ENCODE results near the gene ULBP1. TPM values are rescaled to one million over a fixed set of nuclear protein-coding genes. Genes with fewer than 3 reads are reported as not detected.
A peak's percentile ranks its signal among the peaks of the same experiment; 100 is the strongest.
"Not testable (repeated sequence)": the region's sequence is repeated elsewhere in the genome, so short reads cannot be mapped to it uniquely, and the experiment has no call there.

Gene ULBP1
- total RNA-seq, 4 donors from 2014 or later: 0.33 to 0.46 TPM; not detected in 2

DNA sequence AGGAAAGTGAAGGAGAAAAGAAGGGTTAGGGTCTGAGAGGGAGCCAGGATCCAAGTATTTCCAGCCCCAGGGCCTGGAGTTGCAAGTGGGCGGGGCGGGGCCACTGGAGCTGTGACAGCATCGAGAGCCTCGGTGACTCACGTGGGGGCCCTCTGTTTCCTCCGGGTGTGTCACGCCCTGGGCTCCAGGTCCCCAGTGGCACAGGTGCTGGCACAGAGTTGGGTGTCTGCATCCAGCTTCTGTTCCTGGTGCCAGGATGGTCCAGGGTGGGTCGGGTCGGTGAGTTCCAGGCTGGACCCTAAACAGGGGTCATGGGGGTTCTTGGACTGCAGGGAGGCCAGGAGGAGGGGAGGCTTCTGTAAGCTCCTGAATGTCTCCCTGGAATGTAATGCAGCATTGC lies 44.8 kb downstream of the ULBP1 start:
- 47 to 59% methylated on average over 9 of the region's 9 CpGs for WGBS, 2 donors
- no peak for TF ChIP-seq POLR2A (IDR thresholded peaks at IDR 0.05)
- TF ChIP-seq, protein P1, sequence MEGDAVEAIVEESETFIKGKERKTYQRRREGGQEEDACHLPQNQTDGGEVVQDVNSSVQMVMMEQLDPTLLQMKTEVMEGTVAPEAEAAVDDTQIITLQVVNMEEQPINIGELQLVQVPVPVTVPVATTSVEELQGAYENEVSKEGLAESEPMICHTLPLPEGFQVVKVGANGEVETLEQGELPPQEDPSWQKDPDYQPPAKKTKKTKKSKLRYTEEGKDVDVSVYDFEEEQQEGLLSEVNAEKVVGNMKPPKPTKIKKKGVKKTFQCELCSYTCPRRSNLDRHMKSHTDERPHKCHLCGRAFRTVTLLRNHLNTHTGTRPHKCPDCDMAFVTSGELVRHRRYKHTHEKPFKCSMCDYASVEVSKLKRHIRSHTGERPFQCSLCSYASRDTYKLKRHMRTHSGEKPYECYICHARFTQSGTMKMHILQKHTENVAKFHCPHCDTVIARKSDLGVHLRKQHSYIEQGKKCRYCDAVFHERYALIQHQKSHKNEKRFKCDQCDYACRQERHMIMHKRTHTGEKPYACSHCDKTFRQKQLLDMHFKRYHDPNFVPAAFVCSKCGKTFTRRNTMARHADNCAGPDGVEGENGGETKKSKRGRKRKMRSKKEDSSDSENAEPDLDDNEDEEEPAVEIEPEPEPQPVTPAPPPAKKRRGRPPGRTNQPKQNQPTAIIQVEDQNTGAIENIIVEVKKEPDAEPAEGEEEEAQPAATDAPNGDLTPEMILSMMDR (IDR thresholded peaks at IDR 0.05): no peak
- Histone ChIP-seq H3K36me3 (no peaks in the 10 kb centered on the region), H3K4me3 (replicated peaks in 1 of 3) (no peak overlapping the region), H3K27me3 (no peaks in the 10 kb centered on the region), H3K9me3 (no peaks in the 10 kb centered on the region), H3K27ac (no peak overlapping the region), H3K4me1 (peaks cover 0 to 6% of the 10 kb centered on the region in 2 donors)
- DNase-seq: no peak
- intact Hi-C loops (cut with DNase I): loop anchor here (10.0 kb wide), 1 partner anchor 164 kb away; no protein-coding TSS in a partner anchor

DNA sequence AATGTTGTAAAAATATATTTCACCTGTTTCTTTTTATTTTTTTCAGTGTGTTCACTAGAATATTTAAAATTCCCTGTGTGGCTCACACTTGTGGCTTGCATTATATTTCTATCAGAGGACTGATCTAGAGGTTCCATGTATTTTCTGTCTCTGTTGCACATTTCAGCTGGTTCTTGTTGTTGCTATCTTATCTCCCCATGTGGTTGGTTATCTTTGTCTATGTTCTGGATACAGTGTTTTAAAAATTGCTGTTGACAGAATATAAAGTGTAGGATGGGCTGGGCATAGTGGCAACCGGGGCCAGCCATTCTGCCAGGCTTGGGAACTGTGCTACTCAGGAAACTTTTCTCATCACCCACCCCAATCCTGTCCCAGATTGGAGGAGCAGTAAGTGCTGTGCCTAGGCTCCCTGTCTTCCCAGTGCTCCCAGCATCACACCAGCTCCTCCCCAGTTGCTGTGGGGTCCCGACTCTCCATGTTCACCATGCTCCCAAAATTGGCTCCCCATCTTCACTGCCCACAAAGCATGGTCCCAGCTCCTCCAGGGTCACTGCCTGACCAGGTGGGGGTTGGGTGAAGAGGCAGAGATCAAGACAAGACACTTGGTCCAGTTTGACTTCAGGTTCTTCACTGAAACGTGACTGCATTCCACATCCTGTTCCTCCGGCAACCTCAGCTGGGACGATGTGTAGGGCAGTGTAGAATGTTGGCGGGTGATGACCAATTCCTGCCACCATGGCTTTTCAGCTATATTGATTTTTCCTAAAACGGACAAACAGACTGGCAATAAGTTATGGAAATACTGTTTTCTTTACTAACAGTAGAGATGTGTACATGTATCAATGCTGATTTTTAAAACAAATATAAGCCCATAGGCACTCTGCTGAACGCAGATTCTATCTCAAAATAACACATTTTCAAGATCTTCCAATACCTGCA lies 49.4 kb downstream of the ULBP1 start:
- intact Hi-C loops (cut with DNase I): loop anchor here (10.0 kb wide), 1 partner anchor 188 kb away; no protein-coding TSS in a partner anchor

DNA sequence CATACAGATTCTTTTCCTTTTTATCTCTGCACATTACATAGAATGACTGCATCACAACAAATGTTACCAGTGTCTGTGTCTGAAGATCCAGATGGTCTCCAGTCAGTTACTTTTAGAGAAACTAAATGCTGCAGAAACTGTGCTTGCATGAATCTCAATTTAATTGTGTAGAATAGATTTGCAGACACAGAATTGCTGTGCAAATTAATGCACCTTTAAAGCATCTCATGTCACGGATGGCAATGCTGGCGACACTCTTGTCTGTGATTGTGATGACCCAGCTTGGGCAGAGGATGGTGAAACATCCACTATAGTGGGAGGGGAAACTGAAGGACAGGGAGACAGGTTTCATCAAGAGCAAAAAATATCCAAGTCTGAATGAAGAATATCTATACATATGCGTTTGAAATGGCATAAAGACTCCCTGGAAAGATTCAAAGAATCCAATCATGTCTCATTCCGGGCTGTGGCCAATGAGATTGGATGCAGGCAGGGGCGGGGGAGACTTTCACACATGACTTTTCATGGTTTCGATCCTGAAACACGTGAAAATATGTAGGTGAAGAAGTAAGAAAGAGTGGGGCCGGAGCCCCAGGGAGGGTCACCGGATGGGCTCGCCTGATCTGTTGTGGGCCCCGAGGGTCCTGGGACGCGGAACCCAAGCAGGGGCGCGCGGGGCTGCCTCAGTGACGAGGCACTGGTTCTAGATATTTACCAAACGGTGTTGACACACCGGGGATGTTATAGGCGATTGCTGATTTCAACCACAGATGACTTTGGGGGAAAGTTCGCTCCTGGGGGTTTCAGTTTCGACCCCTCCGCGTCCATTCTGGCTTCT lies 50.3 kb downstream of the ULBP1 start:
- intact Hi-C loops (cut with DNase I): loop anchor here (10.0 kb wide), 1 partner anchor 189 kb away; no protein-coding TSS in a partner anchor
- H3K4me3 ChIP-seq (replicated peaks in 1 of 3): not testable (repeated sequence)

More for the DNA sequence above, 49.4 kb downstream of the ULBP1 start:
- 61 to 63% methylated on average over 8 of the region's 8 CpGs for WGBS, 2 donors
- H3K27ac ChIP-seq; H3K27me3 ChIP-seq; H3K4me1 ChIP-seq; H3K36me3 ChIP-seq; H3K9me3 ChIP-seq; H3K4me3 ChIP-seq (replicated peaks in 1 of 3); DNase-seq: not testable (repeated sequence)

DNA sequence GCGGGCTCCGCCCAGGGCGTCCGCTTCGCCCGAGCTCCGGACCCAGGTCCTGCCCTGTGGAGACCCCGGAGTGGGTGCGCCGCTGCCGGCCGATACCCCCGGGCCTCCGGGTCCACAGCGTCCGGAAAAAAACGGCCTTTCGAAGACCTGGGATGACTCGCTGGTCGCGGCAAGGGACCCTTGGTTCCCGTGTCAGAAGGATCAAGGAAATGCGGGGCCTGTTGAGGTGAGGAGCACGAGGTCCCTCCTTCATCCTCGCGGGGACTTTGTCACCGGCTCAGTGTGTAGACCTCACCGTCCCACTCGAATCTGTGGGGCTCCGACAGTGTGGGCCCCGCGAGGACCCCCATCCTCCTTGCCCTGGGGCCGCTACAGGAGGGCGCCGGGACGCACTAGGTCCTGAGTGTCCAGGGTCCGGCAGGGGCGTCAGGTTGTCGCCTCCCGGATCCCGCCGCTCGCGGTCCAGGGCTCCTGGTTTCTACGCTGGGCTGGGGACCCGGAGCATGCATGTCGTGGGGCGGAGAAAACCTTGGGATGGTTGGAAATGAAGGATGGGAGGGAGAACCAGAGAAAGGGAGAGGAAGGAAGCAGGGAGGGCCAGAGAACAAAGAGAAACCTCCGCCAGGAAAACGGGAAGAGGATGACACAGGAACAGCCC lies 51.0 kb downstream of the ULBP1 start:
- H3K27me3 ChIP-seq; H3K9me3 ChIP-seq; H3K4me3 ChIP-seq (replicated peaks in 1 of 3); H3K4me1 ChIP-seq; DNase-seq; H3K36me3 ChIP-seq; H3K27ac ChIP-seq: not testable (repeated sequence)
- intact Hi-C loops (cut with DNase I): loop anchor here (10.0 kb wide), 1 partner anchor 190 kb away; no protein-coding TSS in a partner anchor
- WGBS, 2 donors: no CpG with 5 or more reads among the region's 50 CpGs

More for the DNA sequence above, 50.3 kb downstream of the ULBP1 start:
- WGBS, 2 donors: 36 to 38% methylated on average over 7 to 9 of the region's 24 CpGs
- H3K27me3 ChIP-seq, H3K36me3 ChIP-seq, H3K4me1 ChIP-seq, H3K27ac ChIP-seq, DNase-seq, H3K9me3 ChIP-seq: not testable (repeated sequence)

DNA sequence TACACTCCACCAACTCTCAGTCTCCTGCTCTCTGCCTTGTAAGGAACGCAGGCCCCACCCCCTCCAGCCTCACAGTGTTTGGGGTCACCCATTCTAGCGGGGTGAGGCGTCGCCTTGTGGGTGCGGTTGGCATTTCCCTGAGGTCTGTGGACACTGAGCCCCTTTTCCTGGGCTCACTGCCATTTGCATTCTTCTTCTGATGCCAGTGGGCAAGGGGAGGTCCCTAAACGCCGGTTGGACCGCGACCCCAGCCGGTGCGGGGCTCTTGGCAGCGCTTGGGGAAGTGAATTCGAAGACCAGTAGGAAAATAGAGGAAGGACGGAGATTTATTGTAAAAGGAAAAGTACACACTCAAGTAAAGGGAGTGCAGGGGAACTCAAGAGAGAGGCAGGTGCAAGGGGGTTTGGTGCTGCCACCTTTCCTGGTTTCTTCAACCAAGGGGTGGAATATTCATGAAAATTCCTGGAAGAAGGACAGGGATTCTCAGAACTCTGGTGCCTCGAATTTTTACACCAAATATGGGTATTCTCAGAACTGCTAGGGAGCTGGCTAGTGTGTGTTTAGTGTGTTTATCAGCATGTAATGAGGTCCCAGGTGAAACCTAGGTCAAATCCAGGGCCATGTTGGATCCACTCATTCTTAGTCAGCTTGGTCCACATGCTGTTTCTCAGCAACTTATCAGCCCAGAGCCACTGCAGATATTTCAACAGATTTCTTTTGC lies 51.7 kb downstream of the ULBP1 start:
- DNase-seq; H3K4me1 ChIP-seq; H3K9me3 ChIP-seq; H3K27ac ChIP-seq; H3K4me3 ChIP-seq (replicated peaks in 1 of 3); H3K27me3 ChIP-seq; H3K36me3 ChIP-seq: not testable (repeated sequence)
- WGBS, 2 donors: 12 to 19% methylated on average over 12 to 15 of the region's 15 CpGs
- intact Hi-C loops (cut with DNase I): loop anchor here (2.0 to 10.0 kb wide), 2 partner anchors 81 to 191 kb away; no protein-coding TSS in a partner anchor

DNA sequence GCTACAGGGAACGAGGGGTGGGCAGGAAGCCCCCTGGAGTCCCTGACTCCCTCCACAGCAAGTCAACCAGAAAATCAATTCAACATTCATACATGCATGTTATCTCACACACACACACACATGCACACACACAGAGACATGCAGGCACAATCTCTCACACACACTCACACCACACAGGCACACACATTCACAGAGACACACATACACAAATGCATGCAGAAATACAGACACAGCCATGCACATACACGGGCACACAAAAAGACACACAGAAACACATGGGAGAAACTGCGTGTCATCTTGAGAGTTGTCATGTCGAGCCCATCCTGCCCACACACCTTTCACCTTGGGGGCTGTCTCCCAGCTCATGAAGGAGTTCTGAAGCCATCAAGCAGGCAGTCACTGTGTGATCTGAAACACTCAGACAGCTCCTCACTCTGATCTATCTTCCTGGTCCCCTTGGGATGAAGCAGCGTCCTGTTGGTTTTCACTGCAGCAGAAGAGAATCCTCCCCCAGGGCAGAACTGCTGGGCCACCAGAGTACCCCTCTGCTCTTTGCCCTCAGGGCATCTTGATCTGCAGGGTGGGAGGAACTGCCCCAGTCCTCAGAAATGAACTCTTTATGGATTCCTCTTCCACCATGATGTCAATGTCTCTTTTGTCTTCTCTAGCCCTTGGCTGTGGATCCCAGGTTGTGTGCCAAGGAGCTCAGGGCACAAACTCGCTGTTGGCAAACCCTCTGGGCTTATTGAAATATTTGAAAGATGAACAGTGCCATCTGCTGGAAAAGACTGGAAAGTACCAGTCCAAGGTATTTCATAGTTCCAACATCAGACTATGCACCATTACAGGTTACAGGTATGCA lies 52.8 kb downstream of the ULBP1 start:
- no peaks in the 10 kb centered on the region for H3K36me3 ChIP-seq
- no peak overlapping the region for H3K27ac ChIP-seq
- DNase-seq: peak; percentile 73 to 75
- H3K9me3 ChIP-seq: no peaks in the 10 kb centered on the region
- TF ChIP-seq, protein P1 (IDR thresholded peaks at IDR 0.05): peak in 5 of 6 experiments; percentile 40 to 84 (median 71)
- no peak for TF ChIP-seq POLR2A (IDR thresholded peaks at IDR 0.05)
- H3K27me3 ChIP-seq: peaks cover 6% of the 10 kb centered on the region
- H3K4me1 ChIP-seq: peaks cover 0 to 6% of the 10 kb centered on the region in 2 donors
- intact Hi-C loops (cut with DNase I): loop anchor here (2.0 to 10.0 kb wide), 2 partner anchors 82 to 192 kb away; no protein-coding TSS in a partner anchor
- WGBS, 2 donors: 36 to 42% methylated on average over 6 of the region's 6 CpGs
- no peak overlapping the region for H3K4me3 ChIP-seq (replicated peaks in 1 of 3)

DNA sequence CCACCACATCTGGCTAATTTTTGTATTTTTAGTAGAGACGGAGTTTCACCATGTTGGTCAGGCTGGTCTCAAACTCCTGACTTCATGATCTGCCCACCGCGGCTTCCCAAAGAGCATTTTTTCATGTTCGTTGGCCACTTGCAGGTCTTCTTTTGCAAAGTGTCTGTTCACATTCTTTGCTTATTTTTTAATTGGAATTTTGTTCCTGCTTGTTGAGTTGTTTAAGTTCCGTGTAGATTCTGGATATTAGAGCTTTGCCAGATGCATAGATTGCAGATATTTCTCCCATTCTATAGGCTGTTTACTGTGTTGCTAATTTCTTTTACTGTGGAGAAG lies 53.4 kb downstream of the ULBP1 start:
- not testable (repeated sequence) for H3K4me3 ChIP-seq (replicated peaks in 1 of 3); H3K9me3 ChIP-seq; H3K36me3 ChIP-seq; H3K4me1 ChIP-seq; DNase-seq; H3K27ac ChIP-seq; H3K27me3 ChIP-seq
- WGBS, 2 donors: 8 to 11% methylated on average over 5 of the region's 5 CpGs
- intact Hi-C loops (cut with DNase I): loop anchor here (2.0 to 10.0 kb wide), 2 partner anchors 82 to 192 kb away; no protein-coding TSS in a partner anchor

Data from thyroid gland (tissue), 4 donors.